Panc1 (cell line): ENCODE data around the gene PEPD. TPM values are rescaled to one million over a fixed set of nuclear protein-coding genes. Genes with fewer than 3 reads are reported as not detected.

Source experiments
- ATAC-seq: fragments of 200-7000 bp; cut with Tn5 transposase; 2 replicates; pipeline ENCODE4 v1.9.1; 2020; ENCODE audit warnings: mild to moderate bottlenecking, moderate library complexity
- BruUV-seq: library from RNA; stranded (reverse); fragments of 400-500 nt; replicated peaks from 2 replicates; lab custom pipeline; 2021; lab: Mats Ljungman, UMichigan
- CTCF ChIA-PET: fragments of 300-600 bp; sonication (Branson Sonifier 250); formaldehyde crosslinking; loops from one replicate; lab custom pipeline; 2022; ENCODE audit warnings: antibody characterized with exemption; lab: Charles Lee
- POLR2A ChIA-PET: fragments of 300-600 bp; sonication (Branson Sonifier 250); formaldehyde crosslinking; loops from one replicate; lab custom pipeline; 2022; ENCODE audit warnings: antibody characterized with exemption; lab: Charles Lee
- DNase-seq: peaks from one replicate; pipeline ENCODE4 v3.0.0-alpha.2; 2010; ENCODE audit warnings: low read depth, low spot score
- H3K27ac ChIP-seq: 2 replicates; pipeline ENCODE4 v1.5.1; 2011; ENCODE audit warnings: mild to moderate bottlenecking, low read length, inconsistent platforms
- H3K27me3 ChIP-seq: fragments of 200-500 bp; sonication (Bioruptor generic); 2 replicates; pipeline ENCODE4 v1.6.0; 2014; ENCODE audit warnings: low read length, inconsistent platforms; ENCODE audit not compliant: control insufficient read depth, insufficient read depth
- H3K36me3 ChIP-seq: fragments of 200-500 bp; sonication (Bioruptor generic); 2 replicates; pipeline ENCODE4 v1.5.1; 2014; ENCODE audit warnings: inconsistent platforms, mild to moderate bottlenecking, low read length, moderate library complexity; ENCODE audit not compliant: control insufficient read depth, insufficient read depth
- H3K4me1 ChIP-seq: 2 replicates; pipeline ENCODE4 v1.5.1; 2011; ENCODE audit warnings: inconsistent platforms, mild to moderate bottlenecking, low read length, moderate library complexity; ENCODE audit not compliant: control insufficient read depth, insufficient read depth
- H3K4me3 ChIP-seq, 2 experiments: 2 replicates each; pipeline ENCODE4 v1.5.1; 2011 to 2012; ENCODE audit warnings: low read depth in 2 of 2, low read length in 2 of 2, mild to moderate bottlenecking in 2 of 2, inconsistent platforms in 1 of 2, moderate library complexity in 1 of 2
- H3K9me3 ChIP-seq: fragments of 200-500 bp; sonication (Bioruptor generic); 2 replicates; pipeline ENCODE4 v1.5.1; 2014; ENCODE audit warnings: low read depth, mild to moderate bottlenecking, inconsistent platforms, low read length, moderate library complexity; ENCODE audit not compliant: control insufficient read depth, insufficient read depth
- POLR2AphosphoS5 ChIP-seq: IDR thresholded peaks from 2 replicates; pipeline ENCODE4 v1.6.1; 2012; ENCODE audit warnings: mild to moderate bottlenecking, low read depth, low read length, moderate library complexity
- SIN3A ChIP-seq: IDR thresholded peaks from 2 replicates; pipeline ENCODE4 v1.6.1; 2012; ENCODE audit warnings: low read depth, mild to moderate bottlenecking, low read length, moderate library complexity, borderline replicate concordance; ENCODE audit not compliant: insufficient read depth
- TCF7L2 ChIP-seq: IDR thresholded peaks from 2 replicates; pipeline ENCODE4 v1.6.1; 2011; ENCODE audit warnings: mild to moderate bottlenecking, low read depth, low read length, inconsistent platforms
- in situ Hi-C: cut with HindIII; loops from 2 replicates; pipeline ENCODE4 v1.10.0; 2016; ENCODE audit warnings: low sequenced_read_pairs, low pct_unique_long_range_greater_than_20kb
- intact Hi-C: fragments of 100-400 bp; cut with micrococcal nuclease; formaldehyde crosslinking; loops from one replicate; pipeline ENCODE4 v1.10.0; 2022; ENCODE audit not compliant: unreplicated experiment
- total RNA-seq: library from RNA; stranded (reverse); gene quantifications from one replicate; pipeline ENCODE4 v1.2.1, GENCODE V29; 2021; ENCODE audit not compliant: unreplicated experiment
- TF ChIP-seq, protein P1 (sequence below), 2 experiments: IDR thresholded peaks; 2 replicates each; pipeline ENCODE4 v1.6.1; 2011 to 2012; ENCODE audit warnings: low read depth in 2 of 2, control low read depth in 1 of 2, low read length in 1 of 2, mild to moderate bottlenecking in 1 of 2, moderate library complexity in 1 of 2; ENCODE audit not compliant: insufficient read depth in 1 of 2
- TF ChIP-seq, protein P2 (sequence below): fragments of 450-650 bp; IDR thresholded peaks from 2 replicates; pipeline ENCODE4 v1.5.1; 2017; ENCODE audit warnings: mild to moderate bottlenecking

Gene PEPD
- total RNA-seq, 1 experiment from 2014 or later: 102 TPM

DNA sequence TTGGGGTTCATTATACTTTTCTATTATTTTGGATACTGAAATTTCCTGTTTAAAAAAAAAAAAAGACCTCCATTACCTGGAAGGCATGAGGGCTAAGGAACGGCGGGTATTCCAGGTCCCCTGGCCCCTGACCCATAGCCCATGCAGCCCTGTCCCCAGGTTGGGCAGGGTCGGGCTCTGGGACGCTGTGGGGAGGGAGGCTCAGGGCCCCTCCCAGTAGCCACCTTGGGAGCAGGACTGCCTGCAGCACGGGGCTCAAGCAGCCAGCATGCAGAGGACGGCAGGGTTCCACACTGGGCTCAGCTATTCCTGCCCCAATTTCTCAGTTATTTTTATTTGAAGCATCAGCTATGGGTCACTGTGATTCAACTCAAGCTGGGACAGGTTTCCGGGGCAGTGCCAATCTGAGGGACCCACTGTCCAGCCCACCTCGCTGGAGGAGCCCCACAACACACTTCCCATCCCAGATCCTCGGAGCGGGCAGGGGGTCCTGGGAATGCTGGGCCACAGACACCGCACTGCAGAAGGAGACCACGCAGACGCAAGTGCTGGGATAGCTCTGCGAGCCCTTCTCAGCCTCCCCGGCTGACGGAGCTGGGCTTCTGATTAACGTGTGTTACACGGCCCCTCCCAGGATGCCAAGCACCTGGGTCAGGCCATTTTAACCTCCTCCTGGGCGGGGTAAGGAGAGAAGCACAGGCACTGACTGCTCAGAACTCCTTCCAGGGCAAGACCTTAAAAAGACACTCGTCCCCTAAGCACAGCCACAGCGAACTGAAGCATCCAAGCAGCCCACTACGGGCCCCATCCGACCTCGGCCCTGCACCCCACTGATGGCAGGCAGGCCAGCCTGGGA is 60.1 kb downstream of the PEPD start:
- in situ Hi-C loops: no loop called here
- Histone ChIP-seq H3K27me3 (no peaks in the 10 kb centered on the region), H3K9me3 (no peaks in the 10 kb centered on the region), H3K4me1 (no peaks in the 10 kb centered on the region), H3K4me3 (no peak overlapping the region), H3K36me3 (no peaks in the 10 kb centered on the region), H3K27ac (no peak overlapping the region)
- TF ChIP-seq POLR2AphosphoS5: no peak
- TF ChIP-seq, protein P1, sequence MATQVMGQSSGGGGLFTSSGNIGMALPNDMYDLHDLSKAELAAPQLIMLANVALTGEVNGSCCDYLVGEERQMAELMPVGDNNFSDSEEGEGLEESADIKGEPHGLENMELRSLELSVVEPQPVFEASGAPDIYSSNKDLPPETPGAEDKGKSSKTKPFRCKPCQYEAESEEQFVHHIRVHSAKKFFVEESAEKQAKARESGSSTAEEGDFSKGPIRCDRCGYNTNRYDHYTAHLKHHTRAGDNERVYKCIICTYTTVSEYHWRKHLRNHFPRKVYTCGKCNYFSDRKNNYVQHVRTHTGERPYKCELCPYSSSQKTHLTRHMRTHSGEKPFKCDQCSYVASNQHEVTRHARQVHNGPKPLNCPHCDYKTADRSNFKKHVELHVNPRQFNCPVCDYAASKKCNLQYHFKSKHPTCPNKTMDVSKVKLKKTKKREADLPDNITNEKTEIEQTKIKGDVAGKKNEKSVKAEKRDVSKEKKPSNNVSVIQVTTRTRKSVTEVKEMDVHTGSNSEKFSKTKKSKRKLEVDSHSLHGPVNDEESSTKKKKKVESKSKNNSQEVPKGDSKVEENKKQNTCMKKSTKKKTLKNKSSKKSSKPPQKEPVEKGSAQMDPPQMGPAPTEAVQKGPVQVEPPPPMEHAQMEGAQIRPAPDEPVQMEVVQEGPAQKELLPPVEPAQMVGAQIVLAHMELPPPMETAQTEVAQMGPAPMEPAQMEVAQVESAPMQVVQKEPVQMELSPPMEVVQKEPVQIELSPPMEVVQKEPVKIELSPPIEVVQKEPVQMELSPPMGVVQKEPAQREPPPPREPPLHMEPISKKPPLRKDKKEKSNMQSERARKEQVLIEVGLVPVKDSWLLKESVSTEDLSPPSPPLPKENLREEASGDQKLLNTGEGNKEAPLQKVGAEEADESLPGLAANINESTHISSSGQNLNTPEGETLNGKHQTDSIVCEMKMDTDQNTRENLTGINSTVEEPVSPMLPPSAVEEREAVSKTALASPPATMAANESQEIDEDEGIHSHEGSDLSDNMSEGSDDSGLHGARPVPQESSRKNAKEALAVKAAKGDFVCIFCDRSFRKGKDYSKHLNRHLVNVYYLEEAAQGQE (IDR thresholded peaks at IDR 0.05; ENCODE audit: insufficient read depth in 1 of 2, low read depth in 2 of 2, low read length in 1 of 2): no peak
- TF ChIP-seq, protein P2, sequence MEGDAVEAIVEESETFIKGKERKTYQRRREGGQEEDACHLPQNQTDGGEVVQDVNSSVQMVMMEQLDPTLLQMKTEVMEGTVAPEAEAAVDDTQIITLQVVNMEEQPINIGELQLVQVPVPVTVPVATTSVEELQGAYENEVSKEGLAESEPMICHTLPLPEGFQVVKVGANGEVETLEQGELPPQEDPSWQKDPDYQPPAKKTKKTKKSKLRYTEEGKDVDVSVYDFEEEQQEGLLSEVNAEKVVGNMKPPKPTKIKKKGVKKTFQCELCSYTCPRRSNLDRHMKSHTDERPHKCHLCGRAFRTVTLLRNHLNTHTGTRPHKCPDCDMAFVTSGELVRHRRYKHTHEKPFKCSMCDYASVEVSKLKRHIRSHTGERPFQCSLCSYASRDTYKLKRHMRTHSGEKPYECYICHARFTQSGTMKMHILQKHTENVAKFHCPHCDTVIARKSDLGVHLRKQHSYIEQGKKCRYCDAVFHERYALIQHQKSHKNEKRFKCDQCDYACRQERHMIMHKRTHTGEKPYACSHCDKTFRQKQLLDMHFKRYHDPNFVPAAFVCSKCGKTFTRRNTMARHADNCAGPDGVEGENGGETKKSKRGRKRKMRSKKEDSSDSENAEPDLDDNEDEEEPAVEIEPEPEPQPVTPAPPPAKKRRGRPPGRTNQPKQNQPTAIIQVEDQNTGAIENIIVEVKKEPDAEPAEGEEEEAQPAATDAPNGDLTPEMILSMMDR: no peak
- ATAC-seq (no peak), DNase-seq (no peak)
- ChIA-PET CTCF (no interaction called here), POLR2A (no interaction called here)
- no TSS peak for BruUV-seq
- intact Hi-C loops: no loop called here

DNA sequence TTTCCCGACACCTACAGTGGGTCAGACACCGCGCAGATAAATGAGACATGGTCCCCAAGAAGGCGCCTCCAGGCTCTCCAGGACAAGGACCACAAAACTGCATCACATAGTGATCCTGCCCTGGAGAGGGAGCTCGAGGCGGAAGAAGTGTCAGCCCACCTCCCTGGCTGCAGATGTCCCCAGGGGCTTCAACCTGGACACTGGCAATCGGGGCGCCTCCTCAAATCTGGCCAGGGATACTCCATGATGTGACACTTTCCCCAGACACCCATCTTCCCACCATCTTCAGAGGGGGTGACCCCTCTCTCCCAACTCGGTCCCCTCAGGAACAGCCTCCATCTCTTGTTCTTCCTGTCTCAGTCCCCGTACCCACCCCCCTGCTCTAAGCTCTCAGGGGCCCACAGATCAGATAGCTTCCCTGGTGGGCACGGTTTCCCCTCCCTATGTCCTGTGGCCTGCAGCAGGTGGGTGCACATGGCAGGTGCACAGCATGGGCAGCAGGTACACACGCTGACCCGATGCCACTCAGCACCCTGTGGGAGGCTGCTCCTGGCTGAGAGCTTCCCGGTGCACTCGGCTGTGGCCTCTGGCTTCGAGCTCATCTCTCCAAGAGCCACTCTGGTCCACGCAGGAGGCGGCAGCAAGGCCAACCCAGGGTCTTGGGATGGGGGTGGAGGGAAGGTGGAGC is 61.2 kb downstream of the PEPD start:
- ATAC-seq: no peak
- intact Hi-C loops (no loop called here), in situ Hi-C loops (no loop called here)
- H3K27ac ChIP-seq: no peak overlapping the region
- DNase-seq: no peak
- BruUV-seq: no TSS peak
- TF ChIP-seq TCF7L2 (no peak), POLR2AphosphoS5 (no peak), SIN3A (no peak)
- TF ChIP-seq, protein P2: no peak
- TF ChIP-seq, protein P1 (IDR thresholded peaks at IDR 0.05; ENCODE audit: insufficient read depth in 1 of 2, low read depth in 2 of 2, low read length in 1 of 2): no peak
- no peaks in the 10 kb centered on the region for H3K4me1 ChIP-seq
- no peaks in the 10 kb centered on the region for H3K9me3 ChIP-seq
- H3K4me3 ChIP-seq: no peak overlapping the region
- H3K36me3 ChIP-seq: no peaks in the 10 kb centered on the region
- H3K27me3 ChIP-seq: no peaks in the 10 kb centered on the region
- POLR2A ChIA-PET: no interaction called here
- CTCF ChIA-PET: interaction anchor here (0.5 to 0.6 kb wide), 2 partner anchors 691 to 765 kb away, joined by 4 read pairs; no protein-coding TSS in a partner anchor
